Endothelial cell (in vitro differentiated cells): ENCODE data around the gene TYW1. TPM values are rescaled to one million over a fixed set of nuclear protein-coding genes. Genes with fewer than 3 reads are reported as not detected.
A peak's percentile ranks its signal among the peaks of the same experiment; 100 is the strongest.
"Not testable (repeated sequence)": the region's sequence is repeated elsewhere in the genome, so short reads cannot be mapped to it uniquely, and the experiment has no call there.

Experiments used
- DNase-seq: peaks from one replicate; pipeline ENCODE4 v3.0.0; 2021; ENCODE audit warnings: low spot score
- H3K27ac Mint-ChIP-seq: one replicate; pipeline ENCODE4 v1.8.0; 2021; ENCODE audit warnings: mixed read lengths, inconsistent platforms; ENCODE audit not compliant: unreplicated experiment
- H3K27me3 Mint-ChIP-seq: one replicate; pipeline ENCODE4 v1.8.0; 2021; ENCODE audit warnings: mild to moderate bottlenecking, moderate library complexity, mixed read lengths, inconsistent platforms; ENCODE audit not compliant: unreplicated experiment
- H3K36me3 Mint-ChIP-seq: one replicate; pipeline ENCODE4 v1.8.0; 2021; ENCODE audit warnings: mild to moderate bottlenecking, low read depth, mixed read lengths, inconsistent platforms; ENCODE audit not compliant: unreplicated experiment
- H3K4me1 Mint-ChIP-seq: one replicate; pipeline ENCODE4 v1.8.0; 2021; ENCODE audit warnings: mild to moderate bottlenecking, mixed read lengths, inconsistent platforms; ENCODE audit not compliant: unreplicated experiment
- H3K4me3 Mint-ChIP-seq: one replicate; pipeline ENCODE4 v1.8.0; 2021; ENCODE audit warnings: mild to moderate bottlenecking, mixed read lengths, inconsistent platforms; ENCODE audit not compliant: unreplicated experiment
- H3K9me3 Mint-ChIP-seq: one replicate; pipeline ENCODE4 v1.8.0; 2021; ENCODE audit warnings: mixed read lengths, inconsistent platforms; ENCODE audit not compliant: unreplicated experiment
- CTCF ChIP-seq: fragments of 200-600 bp; sonication (generic); IDR thresholded peaks from one replicate; pipeline ENCODE4 v1.5.0; 2021; ENCODE audit warnings: antibody characterized with exemption; ENCODE audit not compliant: unreplicated experiment
- total RNA-seq: library from RNA; stranded (reverse); fragmentation: NEBNext Ultra II Directional; extraction: Animal tissue kit (Norgen Biotek cat#: 25700); gene quantifications from one replicate; pipeline ENCODE4 v1.2.1, GENCODE V29; 2021; ENCODE audit not compliant: unreplicated experiment

The TYW1 gene
- total RNA-seq, 1 donor from 2014 or later: 12.8 TPM

GRCh38 chr7:67100956-67101361 is 104.3 kb downstream of the TYW1 start:
- H3K9me3 Mint-ChIP-seq: no peaks in the 10 kb centered on the region
- no peak for DNase-seq
- H3K36me3 Mint-ChIP-seq: peaks cover 13% of the 10 kb centered on the region
- no peaks in the 10 kb centered on the region for H3K27me3 Mint-ChIP-seq
- no peak overlapping the region for H3K4me3 Mint-ChIP-seq
- no peak overlapping the region for H3K27ac Mint-ChIP-seq
- peaks cover 8% of the 10 kb centered on the region for H3K4me1 Mint-ChIP-seq
- no peak for TF ChIP-seq CTCF

DNA sequence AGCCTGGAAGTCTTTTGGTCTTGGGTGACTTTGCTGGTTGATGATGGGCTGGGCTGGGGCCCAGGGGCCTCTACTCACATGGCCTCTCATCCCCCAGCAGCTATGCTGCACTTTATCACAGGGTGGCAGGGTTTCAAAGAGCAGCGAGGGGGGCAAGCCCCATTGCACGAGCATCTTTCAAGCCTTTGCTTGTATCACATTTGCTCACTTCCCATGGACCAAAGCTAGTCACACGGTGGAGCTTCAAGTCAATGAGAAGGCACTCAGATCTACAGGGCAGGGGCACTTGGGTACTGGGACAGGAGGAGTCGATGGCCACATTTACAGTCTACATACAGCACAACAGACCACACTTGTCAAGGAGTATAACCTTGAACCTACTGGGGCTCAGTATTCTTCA is 108.3 kb downstream of the TYW1 start:
- not testable (repeated sequence) for DNase-seq, H3K9me3 Mint-ChIP-seq, H3K27ac Mint-ChIP-seq, H3K4me3 Mint-ChIP-seq, H3K27me3 Mint-ChIP-seq
- Mint-ChIP-seq H3K4me1 (peaks cover 10% of the 10 kb centered on the region), H3K36me3 (peaks cover 13% of the 10 kb centered on the region)

DNA sequence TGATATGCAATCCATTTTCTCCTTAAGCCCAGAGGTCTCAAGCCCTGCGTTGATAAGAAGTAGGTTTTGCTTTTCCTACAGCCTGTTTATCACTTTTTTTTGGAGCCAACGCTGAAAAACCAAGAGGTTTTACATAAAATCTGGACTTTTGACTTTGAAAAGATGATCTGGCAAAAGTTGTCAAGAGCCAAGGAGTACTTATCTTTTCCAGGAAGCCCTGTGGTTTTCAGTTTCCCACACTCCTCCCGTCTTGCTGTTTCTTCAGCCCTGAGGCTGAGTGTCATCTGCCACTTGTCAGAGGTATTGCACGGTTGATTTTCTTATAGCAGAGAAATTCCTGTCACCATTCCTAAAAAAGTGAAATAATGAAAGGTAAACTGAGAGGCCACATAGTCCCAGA is 108.7 kb downstream of the TYW1 start:
- Mint-ChIP-seq H3K36me3 (peaks cover 10% of the 10 kb centered on the region), H3K4me1 (peaks cover 10% of the 10 kb centered on the region), H3K4me3 (no peak overlapping the region), H3K27me3 (no peaks in the 10 kb centered on the region), H3K9me3 (no peaks in the 10 kb centered on the region), H3K27ac (peak overlapping the region; percentile 21)
- DNase-seq: no peak
- TF ChIP-seq CTCF: no peak

DNA sequence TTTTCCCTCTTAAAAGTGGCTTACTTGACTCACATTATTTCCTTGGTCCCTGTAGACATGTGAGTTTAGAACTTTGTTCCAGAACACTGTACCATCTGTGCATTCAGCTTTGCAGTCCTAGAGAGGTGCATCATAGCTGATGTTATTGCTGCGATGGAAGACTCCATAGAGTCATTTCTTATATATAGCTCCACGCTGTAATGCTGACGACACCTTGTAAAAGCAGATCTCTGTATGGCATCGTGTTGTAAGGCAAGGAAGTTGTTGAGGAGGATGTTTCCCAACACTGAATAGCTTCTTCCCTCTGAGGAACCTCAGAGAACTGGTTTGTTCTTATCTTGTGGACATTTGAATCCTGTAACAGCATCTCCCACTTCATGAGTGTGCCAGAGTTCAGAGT is 109.6 kb downstream of the TYW1 start:
- H3K27me3 Mint-ChIP-seq, DNase-seq, H3K4me3 Mint-ChIP-seq, H3K27ac Mint-ChIP-seq, H3K36me3 Mint-ChIP-seq, H3K9me3 Mint-ChIP-seq: not testable (repeated sequence)
- H3K4me1 Mint-ChIP-seq: peaks cover 10% of the 10 kb centered on the region

DNA sequence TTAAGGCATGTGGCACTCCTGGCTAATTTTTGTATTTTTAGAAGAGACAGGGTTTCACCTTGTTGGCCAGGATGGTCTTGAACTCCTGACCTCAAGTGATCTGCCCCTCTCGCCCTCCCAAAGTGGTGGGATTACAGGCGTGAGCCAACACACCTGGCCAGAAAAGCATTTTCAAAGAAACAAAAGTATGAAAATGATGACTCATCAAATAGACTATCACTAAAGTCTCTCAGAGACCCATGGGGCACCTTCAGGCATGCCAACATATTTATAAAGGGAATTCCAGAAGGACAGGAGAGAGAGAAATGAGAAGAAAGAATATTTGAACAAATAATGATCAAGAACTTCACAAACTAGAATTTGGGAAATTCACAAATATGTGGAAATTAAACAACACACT is 114.7 kb downstream of the TYW1 start:
- H3K36me3 Mint-ChIP-seq, H3K4me3 Mint-ChIP-seq, DNase-seq, H3K27ac Mint-ChIP-seq, H3K4me1 Mint-ChIP-seq, H3K27me3 Mint-ChIP-seq, H3K9me3 Mint-ChIP-seq: not testable (repeated sequence)

DNA sequence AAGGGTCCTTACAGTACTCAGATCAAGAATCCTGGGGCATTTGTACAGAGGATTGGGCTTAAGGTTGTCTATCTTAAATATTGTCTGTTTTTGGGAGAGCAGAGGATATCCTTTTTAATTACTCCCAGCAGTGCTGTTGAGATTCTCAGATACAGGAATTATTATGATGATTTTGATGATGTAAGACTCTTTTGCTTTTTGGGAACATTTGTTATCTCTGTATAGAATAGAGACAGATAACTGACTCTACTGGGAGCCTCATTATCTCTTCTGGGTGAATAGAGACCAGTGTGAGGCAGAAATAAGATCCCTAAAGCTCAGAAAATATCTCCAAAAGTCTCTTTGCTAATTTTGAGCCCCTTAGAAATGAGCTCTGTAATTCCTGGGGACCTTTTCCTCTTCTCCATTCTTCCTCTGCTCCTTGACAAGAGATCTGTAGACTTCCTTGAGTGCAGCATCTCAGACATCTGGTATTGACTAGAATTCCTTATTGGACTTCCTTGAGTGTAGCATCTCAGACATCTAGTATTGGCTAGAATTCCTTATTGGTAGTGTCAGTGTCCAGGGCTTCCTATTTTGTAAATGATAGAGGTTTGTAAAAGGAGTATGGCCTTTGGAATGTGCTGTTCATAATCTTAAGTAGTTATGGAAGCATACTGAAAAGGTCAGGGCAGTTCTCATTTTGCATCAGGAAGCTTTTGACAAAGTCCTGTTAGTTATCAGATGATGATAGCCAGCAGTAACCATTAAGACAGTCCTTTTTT is 118.0 kb downstream of the TYW1 start:
- H3K9me3 Mint-ChIP-seq, DNase-seq, H3K27ac Mint-ChIP-seq, H3K27me3 Mint-ChIP-seq, H3K4me3 Mint-ChIP-seq, H3K36me3 Mint-ChIP-seq: not testable (repeated sequence)
- peaks cover 12% of the 10 kb centered on the region for H3K4me1 Mint-ChIP-seq

DNA sequence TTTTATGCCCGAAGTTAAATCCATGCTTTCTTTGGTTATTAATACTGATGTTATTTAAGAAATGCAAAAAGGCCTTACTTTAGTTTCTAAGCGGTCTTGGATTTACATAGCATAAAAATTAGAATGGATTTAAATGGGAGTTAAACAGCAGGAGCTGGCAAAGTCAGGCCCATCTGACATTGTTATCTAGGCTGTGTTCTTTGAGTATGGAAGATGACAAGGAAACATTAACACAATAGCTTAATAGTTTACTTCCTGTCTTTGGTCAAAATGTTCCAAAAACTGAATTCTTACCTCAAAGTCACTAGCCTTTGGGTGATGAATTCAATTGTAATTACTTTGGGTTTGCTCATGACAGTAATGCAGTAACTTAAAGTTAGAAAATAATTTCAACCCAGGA is 123.9 kb downstream of the TYW1 start:
- H3K4me3 Mint-ChIP-seq, DNase-seq, H3K27me3 Mint-ChIP-seq, H3K36me3 Mint-ChIP-seq, H3K9me3 Mint-ChIP-seq: not testable (repeated sequence)
- Mint-ChIP-seq H3K27ac (peak overlapping the region; percentile 67), H3K4me1 (peaks cover 45% of the 10 kb centered on the region)

DNA sequence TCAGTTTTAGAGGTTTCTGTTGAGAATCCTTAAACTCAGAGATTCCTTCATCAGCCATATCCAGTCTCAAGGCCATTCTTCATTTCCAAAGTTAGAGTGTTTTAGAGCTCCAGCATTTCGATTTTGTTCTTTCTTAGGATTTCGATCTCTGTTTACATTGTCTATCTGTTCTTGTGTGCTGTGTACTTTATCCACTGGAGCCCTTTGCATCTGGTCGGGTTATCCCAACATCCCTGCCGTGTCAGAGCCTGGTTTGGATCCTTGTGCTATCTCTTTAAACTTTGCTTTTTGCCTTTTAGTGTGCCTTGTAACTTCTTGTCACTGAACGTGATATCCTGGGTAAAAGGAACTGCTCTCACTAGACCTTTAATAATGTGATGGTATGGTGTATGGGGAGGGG is 131.6 kb downstream of the TYW1 start:
- Mint-ChIP-seq H3K27ac (peak overlapping the region; percentile 100), H3K4me1 (peaks cover 30% of the 10 kb centered on the region)
- not testable (repeated sequence) for DNase-seq, H3K9me3 Mint-ChIP-seq, H3K4me3 Mint-ChIP-seq, H3K36me3 Mint-ChIP-seq, H3K27me3 Mint-ChIP-seq

- H3K36me3 Mint-ChIP-seq, H3K9me3 Mint-ChIP-seq, H3K27me3 Mint-ChIP-seq, DNase-seq, H3K4me3 Mint-ChIP-seq: not testable (repeated sequence)
- peaks cover 23% of the 10 kb centered on the region for H3K4me1 Mint-ChIP-seq
- H3K27ac Mint-ChIP-seq: peak overlapping the region; percentile 100
Observed at GRCh38 chr7:67130766-67131165, 134.1 kb downstream of the TYW1 start.

DNA sequence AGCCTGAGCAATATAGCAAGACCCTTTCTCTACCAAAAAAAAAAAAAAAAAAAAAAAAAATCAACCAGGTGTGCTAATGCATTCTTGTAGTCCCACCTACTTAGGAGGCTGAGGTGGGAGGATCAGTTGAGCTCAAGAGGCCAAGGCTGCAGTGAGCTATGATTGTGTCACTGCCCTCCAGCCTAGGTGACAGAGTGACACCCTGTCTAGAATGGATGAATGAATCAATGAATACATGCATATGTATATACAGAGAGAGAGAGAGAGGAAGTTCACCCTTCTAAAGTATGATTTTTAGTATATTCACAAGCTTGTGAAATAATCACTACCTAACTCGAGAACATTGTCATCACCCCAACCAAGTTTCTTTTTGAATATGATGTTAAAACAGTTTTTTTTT is 138.3 kb downstream of the TYW1 start:
- not testable (repeated sequence) for H3K27ac Mint-ChIP-seq, H3K9me3 Mint-ChIP-seq, DNase-seq, H3K4me1 Mint-ChIP-seq, H3K36me3 Mint-ChIP-seq, H3K4me3 Mint-ChIP-seq, H3K27me3 Mint-ChIP-seq
